HG02623 (cell line): Measurements from ENCODE around the gene ZNF766.
"Not testable (repeated sequence)": the region's sequence is repeated elsewhere in the genome, so short reads cannot be mapped to it uniquely, and the experiment has no call there.

ENCODE experiments used
- ATAC-seq: cut with Tn5 transposase; IDR thresholded peaks from one replicate; pipeline ENCODE4 v1.9.1; 2021; ENCODE audit warnings: moderate library complexity; ENCODE audit not compliant: unreplicated experiment

Gene ZNF766

GRCh38 chr19:52274191-52274590, 4.8 kb downstream of the ZNF766 start:
- ATAC-seq: no peak

GRCh38 chr19:52275988-52276387, 6.6 kb downstream of the ZNF766 start:
- ATAC-seq: no peak

- no peak for ATAC-seq
Observed at GRCh38 chr19:52277471-52277870, 8.1 kb downstream of the ZNF766 start.

GRCh38 chr19:52286256-52286655, 16.9 kb downstream of the ZNF766 start:
- ATAC-seq: no peak

GRCh38 chr19:52291781-52292180, 22.4 kb downstream of the ZNF766 start:
- no peak for ATAC-seq

GRCh38 chr19:52292946-52293345, 23.6 kb downstream of the ZNF766 start:
- not testable (repeated sequence) for ATAC-seq

- ATAC-seq: no peak
Observed at GRCh38 chr19:52296400-52296772, 27.0 kb downstream of the ZNF766 start.

- ATAC-seq: peak; percentile 44
Observed at GRCh38 chr19:52296773-52297600, 27.6 kb downstream of the ZNF766 start, which contains the start of gene ZNF480. TSS of gene ZNF480 (plus strand) at chr19:52297169. CDS start at chr19:52300413, 3,244 bp downstream.

GRCh38 chr19:52297601-52298364, 28.4 kb downstream of the ZNF766 start:
- peak; percentile 20 for ATAC-seq

- no peak for ATAC-seq
Observed at GRCh38 chr19:52307275-52307674, 37.9 kb downstream of the ZNF766 start.

- no peak for ATAC-seq
Observed at GRCh38 chr19:52322429-52322828, 53.0 kb downstream of the ZNF766 start.

GRCh38 chr19:52331757-52332156, 62.4 kb downstream of the ZNF766 start:
- ATAC-seq: no peak

- no peak for ATAC-seq
Observed at GRCh38 chr19:52335768-52336116, 66.4 kb downstream of the ZNF766 start.

GRCh38 chr19:52336117-52336790, 66.9 kb downstream of the ZNF766 start, which contains the start of gene ZNF610:
TSS of gene ZNF610 (plus strand) at chr19:52336243. CDS start at chr19:52349173, 12,930 bp downstream.
- peak; percentile 48 for ATAC-seq

- no peak for ATAC-seq
Observed at GRCh38 chr19:52336791-52337381, 67.5 kb downstream of the ZNF766 start.

- not testable (repeated sequence) for ATAC-seq
Observed at GRCh38 chr19:52339022-52339421, 69.6 kb downstream of the ZNF766 start.

GRCh38 chr19:52343548-52343947, 74.2 kb downstream of the ZNF766 start:
- ATAC-seq: no peak

GRCh38 chr19:52345162-52345561, 75.8 kb downstream of the ZNF766 start:
- no peak for ATAC-seq
